Measurements from ENCODE around the gene VASN. TPM values are rescaled to one million over a fixed set of nuclear protein-coding genes. Genes with fewer than 3 reads are reported as not detected.

Gene VASN
- total and polyA plus RNA-seq, 9 of the 15 experiments (the other 6 are each of a cell fraction or from before 2014, with no cell fraction given) = 0.01 to 2.5 (median 0.41) TPM; not detected in 1

DNA sequence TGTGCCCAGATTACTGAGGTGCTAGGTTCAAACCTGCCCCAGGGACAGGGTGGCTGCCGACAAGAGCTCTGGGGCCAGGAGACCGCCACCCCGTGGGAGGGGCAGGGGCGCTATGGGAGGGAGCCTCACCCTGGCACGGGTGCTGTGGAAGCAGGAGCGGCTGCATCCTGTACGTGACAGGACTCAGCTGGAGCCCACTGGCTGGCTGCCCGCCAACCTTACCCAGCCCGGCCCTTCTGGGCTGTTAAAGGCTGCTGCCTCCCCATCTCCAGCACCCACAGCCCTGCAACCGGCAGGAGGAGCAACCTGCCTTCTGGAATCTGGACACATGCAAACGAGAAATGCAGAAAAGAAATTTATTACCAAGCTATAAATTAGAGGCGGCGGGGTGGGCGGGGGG is 31.7 kb upstream of the VASN start (continued):
- TF ChIP-seq CHD1 (IDR thresholded peaks at IDR 0.05; ENCODE audit: low read length) (no peak), HDAC2 (IDR thresholded peaks at IDR 0.05) (no peak), LCOR (CRISPR knock-in tag; IDR thresholded peaks at IDR 0.05) (no peak), RBFOX2 (IDR thresholded peaks at IDR 0.05; ENCODE audit: low read depth, low read length) (0 out of 2 replicates have a peak, but pooled peaks have one; percentile 25), POLR2G (IDR thresholded peaks at IDR 0.05; ENCODE audit: low read depth, low read length) (peak; percentile 49; the same call in 1 of the 2 replicates), ZNF133 (CRISPR knock-in tag; IDR thresholded peaks at IDR 0.05) (no peak), ZBED1 (IDR thresholded peaks at IDR 0.05) (no peak), IRF2 (CRISPR knock-in tag; IDR thresholded peaks at IDR 0.05) (no peak), POU5F1 (IDR thresholded peaks at IDR 0.05; ENCODE audit: borderline replicate concordance, low read depth, low read length, partially characterized antibody) (no peak), ZNF668 (CRISPR knock-in tag; IDR thresholded peaks at IDR 0.05) (no peak), MAFG (tag; conservative IDR thresholded peaks at IDR 0.05) (no peak), ZNF766 (CRISPR knock-in tag; conservative IDR thresholded peaks at IDR 0.05) (no peak), NFIC (IDR thresholded peaks at IDR 0.05) (0 out of 2 replicates have a peak, but pooled peaks have one; percentile 26), ZNF76 (CRISPR knock-in tag; IDR thresholded peaks at IDR 0.05; ENCODE audit: borderline replicate concordance) (no peak), GATAD2B (IDR thresholded peaks at IDR 0.05; ENCODE audit: borderline replicate concordance) (no peak), ZNF589 (CRISPR knock-in tag; IDR thresholded peaks at IDR 0.05; ENCODE audit: low read depth) (no peak)
- TF ChIP-seq, protein P1, sequence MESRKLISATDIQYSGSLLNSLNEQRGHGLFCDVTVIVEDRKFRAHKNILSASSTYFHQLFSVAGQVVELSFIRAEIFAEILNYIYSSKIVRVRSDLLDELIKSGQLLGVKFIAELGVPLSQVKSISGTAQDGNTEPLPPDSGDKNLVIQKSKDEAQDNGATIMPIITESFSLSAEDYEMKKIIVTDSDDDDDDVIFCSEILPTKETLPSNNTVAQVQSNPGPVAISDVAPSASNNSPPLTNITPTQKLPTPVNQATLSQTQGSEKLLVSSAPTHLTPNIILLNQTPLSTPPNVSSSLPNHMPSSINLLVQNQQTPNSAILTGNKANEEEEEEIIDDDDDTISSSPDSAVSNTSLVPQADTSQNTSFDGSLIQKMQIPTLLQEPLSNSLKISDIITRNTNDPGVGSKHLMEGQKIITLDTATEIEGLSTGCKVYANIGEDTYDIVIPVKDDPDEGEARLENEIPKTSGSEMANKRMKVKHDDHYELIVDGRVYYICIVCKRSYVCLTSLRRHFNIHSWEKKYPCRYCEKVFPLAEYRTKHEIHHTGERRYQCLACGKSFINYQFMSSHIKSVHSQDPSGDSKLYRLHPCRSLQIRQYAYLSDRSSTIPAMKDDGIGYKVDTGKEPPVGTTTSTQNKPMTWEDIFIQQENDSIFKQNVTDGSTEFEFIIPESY (CRISPR knock-in tag; IDR thresholded peaks at IDR 0.05) = peak; percentile 61; the same call in 1 of the 2 replicates

All from K562 (cell line).